Measurements from ENCODE around the gene M1AP. TPM values are rescaled to one million over a fixed set of nuclear protein-coding genes. Genes with fewer than 3 reads are reported as not detected.

Gene M1AP
- total RNA-seq, 1 experiment from 2014 or later = 3.9 TPM

GRCh38 chr2:74673826-74674528 is 25.8 kb upstream of the M1AP start:
- no peaks in the 10 kb centered on the region; the same call in 1 of the 2 replicates for H3K36me3 ChIP-seq (replicated peaks; ENCODE audit: control insufficient read depth, insufficient read depth, low read length)
- H3K27me3 ChIP-seq (ENCODE audit: control insufficient read depth, insufficient read depth, low read length) = no peaks in the 10 kb centered on the region
- no peak overlapping the region for H3K4me3 ChIP-seq (ENCODE audit: insufficient read depth, low read depth, low read length)
- DNase-seq = no peak

GRCh38 chr2:74671479-74671878 is 23.3 kb upstream of the M1AP start:
- Histone ChIP-seq H3K4me3 (ENCODE audit: insufficient read depth, low read depth, low read length) (no peak overlapping the region), H3K27me3 (ENCODE audit: control insufficient read depth, insufficient read depth, low read length) (no peaks in the 10 kb centered on the region), H3K36me3 (replicated peaks; ENCODE audit: control insufficient read depth, insufficient read depth, low read length) (no peaks in the 10 kb centered on the region; the same call in 1 of the 2 replicates)
- DNase-seq = no peak

GRCh38 chr2:74670263-74670662 is 22.1 kb upstream of the M1AP start:
- H3K36me3 ChIP-seq (replicated peaks; ENCODE audit: control insufficient read depth, insufficient read depth, low read length) = no peaks in the 10 kb centered on the region
- H3K27me3 ChIP-seq (ENCODE audit: control insufficient read depth, insufficient read depth, low read length) = no peaks in the 10 kb centered on the region
- no peak for DNase-seq
- H3K4me3 ChIP-seq (ENCODE audit: insufficient read depth, low read depth, low read length) = no peak overlapping the region

GRCh38 chr2:74668087-74668486 is 20.0 kb upstream of the M1AP start:
- DNase-seq = no peak

GRCh38 chr2:74659462-74659861 is 11.3 kb upstream of the M1AP start:
- no peaks in the 10 kb centered on the region for H3K36me3 ChIP-seq (replicated peaks; ENCODE audit: control insufficient read depth, insufficient read depth, low read length)
- DNase-seq = no peak
- H3K27me3 ChIP-seq (ENCODE audit: control insufficient read depth, insufficient read depth, low read length) = peaks cover 18% of the 10 kb centered on the region
- H3K4me3 ChIP-seq (ENCODE audit: insufficient read depth, low read depth, low read length) = no peak overlapping the region

More at GRCh38 chr2:74668087-74668486, 20.0 kb upstream of the M1AP start:
- Histone ChIP-seq H3K4me3 (ENCODE audit: insufficient read depth, low read depth, low read length) (no peak overlapping the region), H3K36me3 (replicated peaks; ENCODE audit: control insufficient read depth, insufficient read depth, low read length) (no peaks in the 10 kb centered on the region), H3K27me3 (ENCODE audit: control insufficient read depth, insufficient read depth, low read length) (no peaks in the 10 kb centered on the region)

GRCh38 chr2:74658516-74658915 is 10.4 kb upstream of the M1AP start:
- peaks cover 21% of the 10 kb centered on the region for H3K27me3 ChIP-seq (ENCODE audit: control insufficient read depth, insufficient read depth, low read length)
- no peaks in the 10 kb centered on the region for H3K36me3 ChIP-seq (replicated peaks; ENCODE audit: control insufficient read depth, insufficient read depth, low read length)
- DNase-seq = no peak
- H3K4me3 ChIP-seq (ENCODE audit: insufficient read depth, low read depth, low read length) = no peak overlapping the region

- DNase-seq = no peak
Measured at GRCh38 chr2:74655579-74655978, 7.4 kb upstream of the M1AP start.

GRCh38 chr2:74653985-74654882 is 6.1 kb upstream of the M1AP start, which contains the start of gene SEMA4F:
Gene SEMA4F (plus strand): TSS chr2:74654247. CDS start chr2:74654377, 130 bp downstream.
- peak; percentile 98 for DNase-seq
- peak within 1 kb of the TSS; percentile 74 for H3K4me3 ChIP-seq (ENCODE audit: insufficient read depth, low read depth, low read length)
- H3K36me3 ChIP-seq (replicated peaks; ENCODE audit: control insufficient read depth, insufficient read depth, low read length) = no peaks in the 10 kb centered on the region
- H3K27me3 ChIP-seq (ENCODE audit: control insufficient read depth, insufficient read depth, low read length) = peaks cover 23% of the 10 kb centered on the region

More at GRCh38 chr2:74655579-74655978, 7.4 kb upstream of the M1AP start:
- Histone ChIP-seq H3K27me3 (ENCODE audit: control insufficient read depth, insufficient read depth, low read length) (peaks cover 21% of the 10 kb centered on the region), H3K36me3 (replicated peaks; ENCODE audit: control insufficient read depth, insufficient read depth, low read length) (no peaks in the 10 kb centered on the region), H3K4me3 (ENCODE audit: insufficient read depth, low read depth, low read length) (no peak overlapping the region)

GRCh38 chr2:74653589-74653984 is 5.5 kb upstream of the M1AP start:
- Histone ChIP-seq H3K4me3 (ENCODE audit: insufficient read depth, low read depth, low read length) (peak overlapping the region; percentile 74), H3K36me3 (replicated peaks; ENCODE audit: control insufficient read depth, insufficient read depth, low read length) (no peaks in the 10 kb centered on the region), H3K27me3 (ENCODE audit: control insufficient read depth, insufficient read depth, low read length) (peaks cover 29% of the 10 kb centered on the region)
- no peak for DNase-seq

- no peaks in the 10 kb centered on the region for H3K36me3 ChIP-seq (replicated peaks; ENCODE audit: control insufficient read depth, insufficient read depth, low read length)
- H3K4me3 ChIP-seq (ENCODE audit: insufficient read depth, low read depth, low read length) = no peak overlapping the region
- peaks cover 14% of the 10 kb centered on the region; the same call in 1 of the 2 replicates for H3K27me3 ChIP-seq (ENCODE audit: control insufficient read depth, insufficient read depth, low read length)
- DNase-seq = peak; percentile 59
Measured at GRCh38 chr2:74646834-74647482, 1.2 kb downstream of the M1AP start.

- Histone ChIP-seq H3K4me3 (ENCODE audit: insufficient read depth, low read depth, low read length) (no peak overlapping the region), H3K36me3 (replicated peaks; ENCODE audit: control insufficient read depth, insufficient read depth, low read length) (no peaks in the 10 kb centered on the region), H3K27me3 (ENCODE audit: control insufficient read depth, insufficient read depth, low read length) (peaks cover 14% of the 10 kb centered on the region; the same call in 1 of the 2 replicates)
- peak; percentile 36 for DNase-seq
Measured at GRCh38 chr2:74646201-74646600, 1.9 kb downstream of the M1AP start.

- H3K4me3 ChIP-seq (ENCODE audit: insufficient read depth, low read depth, low read length) = no peak overlapping the region
- H3K36me3 ChIP-seq (replicated peaks; ENCODE audit: control insufficient read depth, insufficient read depth, low read length) = no peaks in the 10 kb centered on the region
- H3K27me3 ChIP-seq (ENCODE audit: control insufficient read depth, insufficient read depth, low read length) = peaks cover 14% of the 10 kb centered on the region; the same call in 1 of the 2 replicates
- DNase-seq = no peak
Measured at GRCh38 chr2:74645344-74645743, 2.8 kb downstream of the M1AP start.

GRCh38 chr2:74639550-74639949 is 8.6 kb downstream of the M1AP start:
- no peak for DNase-seq
- H3K27me3 ChIP-seq (ENCODE audit: control insufficient read depth, insufficient read depth, low read length) = no peaks in the 10 kb centered on the region
- H3K36me3 ChIP-seq (replicated peaks; ENCODE audit: control insufficient read depth, insufficient read depth, low read length) = no peaks in the 10 kb centered on the region
- H3K4me3 ChIP-seq (ENCODE audit: insufficient read depth, low read depth, low read length) = no peak overlapping the region

GRCh38 chr2:74632939-74633312 is 15.2 kb downstream of the M1AP start:
- Histone ChIP-seq H3K36me3 (replicated peaks; ENCODE audit: control insufficient read depth, insufficient read depth, low read length) (no peaks in the 10 kb centered on the region), H3K4me3 (ENCODE audit: insufficient read depth, low read depth, low read length) (no peak overlapping the region), H3K27me3 (ENCODE audit: control insufficient read depth, insufficient read depth, low read length) (no peaks in the 10 kb centered on the region)
- no peak for DNase-seq

Data from H7 (cell line).